Stimulated activated effector memory CD8-positive, alpha-beta T cell treated with anti-CD3 and anti-CD28 coated beads, Interleukin-12 subunit alpha, Interleukin-12 subunit beta, amount 100 ng/mL, for 72 hours (primary cell): ENCODE measurements around the gene OR6K2.
"Not testable (repeated sequence)": the region's sequence is repeated elsewhere in the genome, so short reads cannot be mapped to it uniquely, and the experiment has no call there.

Experiments used
- ATAC-seq: fragments of 150-1000 bp; cut with Tn5 transposase; 2 replicates; pipeline ENCODE4 v1.10.0; 2021
- DNase-seq, 2 donors: peaks; one replicate each; pipeline ENCODE4 v3.0.0; 2021 to 2022; ENCODE audit warnings: low spot score in 2 of 2
- H3K27ac Mint-ChIP-seq: one replicate; pipeline ENCODE4 v1.8.0; 2022; ENCODE audit warnings: mild to moderate bottlenecking, mixed read lengths
- H3K36me3 Mint-ChIP-seq: one replicate; pipeline ENCODE4 v1.8.0; 2022; ENCODE audit warnings: mild to moderate bottlenecking, mixed read lengths
- H3K4me1 Mint-ChIP-seq: one replicate; pipeline ENCODE4 v1.8.0; 2022; ENCODE audit warnings: mixed read lengths
- H3K4me3 Mint-ChIP-seq: one replicate; pipeline ENCODE4 v1.8.0; 2022; ENCODE audit warnings: mild to moderate bottlenecking, mixed read lengths
- H3K9me3 Mint-ChIP-seq: one replicate; pipeline ENCODE4 v1.8.0; 2022; ENCODE audit warnings: mixed read lengths

Gene OR6K2

GRCh38 chr1:158691149-158691548 is 9.3 kb downstream of the OR6K2 start:
- H3K9me3 Mint-ChIP-seq, H3K4me1 Mint-ChIP-seq, H3K4me3 Mint-ChIP-seq, ATAC-seq, H3K27ac Mint-ChIP-seq, H3K36me3 Mint-ChIP-seq, DNase-seq: not testable (repeated sequence)

- Mint-ChIP-seq H3K4me1 (no peaks in the 10 kb centered on the region), H3K9me3 (no peaks in the 10 kb centered on the region), H3K36me3 (no peaks in the 10 kb centered on the region), H3K27ac (no peak overlapping the region), H3K4me3 (no peak overlapping the region)
- no peak for DNase-seq
- no peak for ATAC-seq
These were observed 10.6 kb downstream of the OR6K2 start for GRCh38 chr1:158689875-158690274.

GRCh38 chr1:158689110-158689509 is 11.3 kb downstream of the OR6K2 start:
- H3K27ac Mint-ChIP-seq, result no peak overlapping the region
- H3K9me3 Mint-ChIP-seq, result no peaks in the 10 kb centered on the region
- H3K4me1 Mint-ChIP-seq, result no peaks in the 10 kb centered on the region
- no peak overlapping the region for H3K4me3 Mint-ChIP-seq
- H3K36me3 Mint-ChIP-seq, result no peaks in the 10 kb centered on the region
- ATAC-seq (no peak), DNase-seq (no peak)

GRCh38 chr1:158688343-158688742 is 12.1 kb downstream of the OR6K2 start:
- not testable (repeated sequence) for DNase-seq, H3K36me3 Mint-ChIP-seq, H3K4me1 Mint-ChIP-seq, H3K4me3 Mint-ChIP-seq, H3K9me3 Mint-ChIP-seq, ATAC-seq, H3K27ac Mint-ChIP-seq

- no peak for DNase-seq
- H3K27ac Mint-ChIP-seq, result no peak overlapping the region
- H3K4me1 Mint-ChIP-seq, result no peaks in the 10 kb centered on the region
- H3K4me3 Mint-ChIP-seq, result no peak overlapping the region
- no peaks in the 10 kb centered on the region for H3K36me3 Mint-ChIP-seq
- no peaks in the 10 kb centered on the region for H3K9me3 Mint-ChIP-seq
- no peak for ATAC-seq
These were observed 13.4 kb downstream of the OR6K2 start for GRCh38 chr1:158687037-158687436.

GRCh38 chr1:158686111-158687009 is 14.1 kb downstream of the OR6K2 start, which contains the start of gene SPTA1:
Gene SPTA1, minus strand, starts transcription at chr1:158686715. Its CDS starts 198 bp downstream, at chr1:158686517.
- H3K36me3 Mint-ChIP-seq, result no peaks in the 10 kb centered on the region
- no peak within 1 kb of the TSS for H3K27ac Mint-ChIP-seq
- H3K9me3 Mint-ChIP-seq, result no peaks in the 10 kb centered on the region
- no peaks in the 10 kb centered on the region for H3K4me1 Mint-ChIP-seq
- DNase-seq, result no peak
- no peak for ATAC-seq
- H3K4me3 Mint-ChIP-seq, result no peak within 1 kb of the TSS

- H3K4me3 Mint-ChIP-seq, result no peak overlapping the region
These were observed 15.4 kb downstream of the OR6K2 start for GRCh38 chr1:158685085-158685484.

GRCh38 chr1:158681606-158682005 is 18.8 kb downstream of the OR6K2 start:
- ATAC-seq (no peak), DNase-seq (no peak)
- Mint-ChIP-seq H3K9me3 (no peaks in the 10 kb centered on the region), H3K36me3 (no peaks in the 10 kb centered on the region), H3K27ac (no peak overlapping the region), H3K4me3 (no peak overlapping the region), H3K4me1 (no peaks in the 10 kb centered on the region)

More at GRCh38 chr1:158685085-158685484, 15.4 kb downstream of the OR6K2 start:
- Mint-ChIP-seq H3K36me3 (no peaks in the 10 kb centered on the region), H3K4me1 (no peaks in the 10 kb centered on the region), H3K9me3 (no peaks in the 10 kb centered on the region), H3K27ac (no peak overlapping the region)
- DNase-seq (no peak), ATAC-seq (no peak)

GRCh38 chr1:158679289-158679688 is 21.2 kb downstream of the OR6K2 start:
- H3K36me3 Mint-ChIP-seq, result no peaks in the 10 kb centered on the region
- DNase-seq (no peak), ATAC-seq (no peak)
- no peaks in the 10 kb centered on the region for H3K9me3 Mint-ChIP-seq
- H3K4me3 Mint-ChIP-seq, result no peak overlapping the region
- H3K27ac Mint-ChIP-seq, result no peak overlapping the region
- no peaks in the 10 kb centered on the region for H3K4me1 Mint-ChIP-seq

GRCh38 chr1:158675563-158676323 is 24.7 kb downstream of the OR6K2 start:
- H3K4me1 Mint-ChIP-seq, result no peaks in the 10 kb centered on the region
- no peaks in the 10 kb centered on the region for H3K36me3 Mint-ChIP-seq
- H3K27ac Mint-ChIP-seq, result no peak overlapping the region
- no peak overlapping the region for H3K4me3 Mint-ChIP-seq
- DNase-seq, result no peak
- H3K9me3 Mint-ChIP-seq, result no peaks in the 10 kb centered on the region
- no peak for ATAC-seq

GRCh38 chr1:158674302-158674701 is 26.1 kb downstream of the OR6K2 start:
- Mint-ChIP-seq H3K36me3 (no peaks in the 10 kb centered on the region), H3K4me1 (no peaks in the 10 kb centered on the region), H3K4me3 (no peak overlapping the region), H3K27ac (no peak overlapping the region), H3K9me3 (no peaks in the 10 kb centered on the region)
- ATAC-seq, result no peak
- DNase-seq, result no peak

GRCh38 chr1:158666037-158666436 is 34.4 kb downstream of the OR6K2 start:
- ATAC-seq (no peak), DNase-seq (no peak)
- Mint-ChIP-seq H3K4me3 (no peak overlapping the region), H3K27ac (no peak overlapping the region), H3K4me1 (no peaks in the 10 kb centered on the region), H3K9me3 (no peaks in the 10 kb centered on the region), H3K36me3 (no peaks in the 10 kb centered on the region)

GRCh38 chr1:158654571-158654970 is 45.9 kb downstream of the OR6K2 start:
- no peaks in the 10 kb centered on the region for H3K9me3 Mint-ChIP-seq
- DNase-seq (no peak), ATAC-seq (no peak)
- H3K4me3 Mint-ChIP-seq, result no peak overlapping the region
- no peak overlapping the region for H3K27ac Mint-ChIP-seq
- H3K4me1 Mint-ChIP-seq, result no peaks in the 10 kb centered on the region
- no peaks in the 10 kb centered on the region for H3K36me3 Mint-ChIP-seq

- Mint-ChIP-seq H3K36me3 (no peaks in the 10 kb centered on the region), H3K27ac (no peak overlapping the region), H3K4me1 (no peaks in the 10 kb centered on the region), H3K4me3 (no peak overlapping the region), H3K9me3 (no peaks in the 10 kb centered on the region)
- ATAC-seq (no peak), DNase-seq (no peak)
These were observed 46.4 kb downstream of the OR6K2 start for GRCh38 chr1:158654086-158654485.

GRCh38 chr1:158652721-158653334 is 47.6 kb downstream of the OR6K2 start:
- H3K9me3 Mint-ChIP-seq, result no peaks in the 10 kb centered on the region
- H3K27ac Mint-ChIP-seq, result no peak overlapping the region
- DNase-seq (no peak), ATAC-seq (no peak)
- H3K36me3 Mint-ChIP-seq, result no peaks in the 10 kb centered on the region
- no peaks in the 10 kb centered on the region for H3K4me1 Mint-ChIP-seq
- no peak overlapping the region for H3K4me3 Mint-ChIP-seq
